Measurements from ENCODE around the gene SAMD11. TPM values are rescaled to one million over a fixed set of nuclear protein-coding genes. Genes with fewer than 3 reads are reported as not detected.

SAMD11 gene
- total RNA-seq, 2 experiments from 2014 or later = 0.06 TPM; not detected in 1

DNA sequence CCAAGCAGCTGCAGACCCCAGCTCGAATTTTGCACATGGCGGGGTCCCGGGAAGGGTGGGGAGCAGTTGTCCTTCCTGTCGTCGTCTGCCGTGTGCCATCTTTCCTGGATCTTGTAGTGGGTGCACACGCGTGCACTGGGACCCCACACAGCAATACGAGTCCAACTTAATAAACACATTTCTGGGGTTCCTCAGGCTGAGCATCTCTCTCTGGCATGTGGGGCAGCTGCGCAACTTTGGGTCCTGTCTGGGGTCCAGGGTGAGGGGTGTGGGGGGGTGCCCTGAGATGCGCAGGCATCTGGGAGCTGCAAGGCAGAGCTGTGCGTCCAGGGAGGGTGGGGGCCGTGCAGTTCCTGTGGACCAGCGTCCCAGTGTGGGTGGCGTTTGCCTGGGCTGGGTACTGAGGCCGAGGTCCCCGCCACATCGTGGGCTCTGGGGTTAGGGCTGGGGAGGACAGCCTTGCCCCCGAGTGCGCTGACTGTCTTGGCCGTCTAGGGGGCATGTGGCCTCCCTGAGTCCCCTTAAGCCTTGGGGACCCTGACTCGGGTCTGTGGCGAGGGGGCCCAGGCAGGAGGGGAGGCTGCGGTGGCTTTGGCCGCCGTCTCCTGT lies 41.9 kb downstream of the SAMD11 start:
- no peaks in the 10 kb centered on the region for H3K9me2 ChIP-seq (ENCODE audit: insufficient read depth, low read length)
- ChIA-PET POLR2A (no interaction called here), CTCF (ENCODE audit: unreplicated experiment) (no interaction called here)
- DNase-seq (ENCODE audit: low spot score) = no peak
- no peak overlapping the region for H3K4me3 ChIP-seq (ENCODE audit: low read depth, low read length, poor library complexity, severe bottlenecking)
- H3K4me2 ChIP-seq (ENCODE audit: low read length) = no peak overlapping the region
- TF ChIP-seq, protein P1, sequence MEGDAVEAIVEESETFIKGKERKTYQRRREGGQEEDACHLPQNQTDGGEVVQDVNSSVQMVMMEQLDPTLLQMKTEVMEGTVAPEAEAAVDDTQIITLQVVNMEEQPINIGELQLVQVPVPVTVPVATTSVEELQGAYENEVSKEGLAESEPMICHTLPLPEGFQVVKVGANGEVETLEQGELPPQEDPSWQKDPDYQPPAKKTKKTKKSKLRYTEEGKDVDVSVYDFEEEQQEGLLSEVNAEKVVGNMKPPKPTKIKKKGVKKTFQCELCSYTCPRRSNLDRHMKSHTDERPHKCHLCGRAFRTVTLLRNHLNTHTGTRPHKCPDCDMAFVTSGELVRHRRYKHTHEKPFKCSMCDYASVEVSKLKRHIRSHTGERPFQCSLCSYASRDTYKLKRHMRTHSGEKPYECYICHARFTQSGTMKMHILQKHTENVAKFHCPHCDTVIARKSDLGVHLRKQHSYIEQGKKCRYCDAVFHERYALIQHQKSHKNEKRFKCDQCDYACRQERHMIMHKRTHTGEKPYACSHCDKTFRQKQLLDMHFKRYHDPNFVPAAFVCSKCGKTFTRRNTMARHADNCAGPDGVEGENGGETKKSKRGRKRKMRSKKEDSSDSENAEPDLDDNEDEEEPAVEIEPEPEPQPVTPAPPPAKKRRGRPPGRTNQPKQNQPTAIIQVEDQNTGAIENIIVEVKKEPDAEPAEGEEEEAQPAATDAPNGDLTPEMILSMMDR (conservative IDR thresholded peaks at IDR 0.05; ENCODE audit: low read length) = no peak
- no peak for TF ChIP-seq EZH2phosphoT487 (IDR thresholded peaks at IDR 0.05; ENCODE audit: borderline replicate concordance, low read depth, low read length)
- H3K9me3 ChIP-seq (ENCODE audit: low read length) = no peaks in the 10 kb centered on the region
- H2AFZ ChIP-seq (ENCODE audit: low read length) = no peak overlapping the region
- intact Hi-C loops (cut with micrococcal nuclease; ENCODE audit: unreplicated experiment) = no loop called here
- H4K20me1 ChIP-seq (ENCODE audit: insufficient read depth, low read length) = no peaks in the 10 kb centered on the region
- peaks cover 6% of the 10 kb centered on the region for H3K4me1 ChIP-seq (ENCODE audit: insufficient read depth, low read length, poor library complexity, severe bottlenecking)
- no TSS peak for BruUV-seq (replicated peaks)
- no peaks in the 10 kb centered on the region for H3K36me3 ChIP-seq (ENCODE audit: insufficient read depth, low read length)
- H3K27ac ChIP-seq (ENCODE audit: low read depth, low read length, poor library complexity, severe bottlenecking) = no peak overlapping the region
- no peaks in the 10 kb centered on the region for H3K79me2 ChIP-seq (ENCODE audit: insufficient read depth, low read depth, low read length)

DNA sequence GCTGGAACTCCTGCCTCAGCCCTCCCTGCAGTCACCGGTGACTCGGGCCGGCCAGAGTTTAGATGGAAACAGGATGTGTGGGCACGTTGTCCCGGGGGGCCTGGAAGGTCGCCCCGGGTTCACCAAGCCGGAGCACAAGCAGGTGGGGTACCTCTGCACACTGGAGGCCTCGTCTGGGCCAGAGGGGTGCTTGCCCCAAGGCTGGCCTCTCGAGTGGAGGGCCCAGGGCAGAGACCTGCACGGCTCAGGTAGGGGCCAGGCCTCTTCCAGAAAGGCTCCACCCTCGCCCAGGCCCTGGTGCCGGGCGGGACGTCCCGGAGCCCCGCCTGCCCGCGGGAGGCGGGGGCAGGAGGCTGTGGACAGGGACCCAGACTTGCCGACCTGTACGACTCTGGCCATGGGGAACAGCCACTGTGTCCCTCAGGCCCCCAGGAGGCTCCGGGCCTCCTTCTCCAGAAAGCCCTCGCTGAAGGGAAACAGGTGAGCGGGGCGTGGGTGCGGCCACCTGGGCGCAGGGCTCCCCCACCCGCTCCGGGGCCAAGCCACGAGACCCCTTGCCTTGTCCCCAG lies 42.5 kb downstream of the SAMD11 start, which contains the start of gene PLEKHN1:
Gene PLEKHN1, plus strand, starts transcription at position 348 of the 569 bp plus-strand sequence. Its CDS starts 50 bp downstream, at position 398.
- CTCF ChIA-PET (ENCODE audit: unreplicated experiment) = no interaction called here

More for the DNA sequence above, 42.5 kb downstream of the SAMD11 start, which contains the start of gene PLEKHN1:
- Histone ChIP-seq H3K4me1 (ENCODE audit: insufficient read depth, low read length, poor library complexity, severe bottlenecking) (peaks cover 4% of the 10 kb centered on the region), H2AFZ (ENCODE audit: low read length) (no peak within 1 kb of the TSS), H3K79me2 (ENCODE audit: insufficient read depth, low read depth, low read length) (no peaks in the 10 kb centered on the region), H3K27ac (ENCODE audit: low read depth, low read length, poor library complexity, severe bottlenecking) (no peak within 1 kb of the TSS), H4K20me1 (ENCODE audit: insufficient read depth, low read length) (no peaks in the 10 kb centered on the region), H3K9me2 (ENCODE audit: insufficient read depth, low read length) (no peaks in the 10 kb centered on the region), H3K4me2 (ENCODE audit: low read length) (peak within 1 kb of the TSS; percentile 57; the same call in 1 of the 2 replicates), H3K4me3 (ENCODE audit: low read depth, low read length, poor library complexity, severe bottlenecking) (peak within 1 kb of the TSS; percentile 22), H3K36me3 (ENCODE audit: insufficient read depth, low read length) (no peaks in the 10 kb centered on the region), H3K9me3 (ENCODE audit: low read length) (no peaks in the 10 kb centered on the region)
- POLR2A ChIA-PET = no interaction called here
- no TSS peak for BruUV-seq (replicated peaks)
- no peak for DNase-seq (ENCODE audit: low spot score)
- intact Hi-C loops (cut with micrococcal nuclease; ENCODE audit: unreplicated experiment) = no loop called here
- TF ChIP-seq EZH2phosphoT487 (IDR thresholded peaks at IDR 0.05; ENCODE audit: borderline replicate concordance, low read depth, low read length) = no peak
- TF ChIP-seq, protein P1 (conservative IDR thresholded peaks at IDR 0.05; ENCODE audit: low read length) = no peak

Measured in OCI-LY7 (cell line).